Measurements from ENCODE around the gene COX4I1.

The COX4I1 gene

DNA sequence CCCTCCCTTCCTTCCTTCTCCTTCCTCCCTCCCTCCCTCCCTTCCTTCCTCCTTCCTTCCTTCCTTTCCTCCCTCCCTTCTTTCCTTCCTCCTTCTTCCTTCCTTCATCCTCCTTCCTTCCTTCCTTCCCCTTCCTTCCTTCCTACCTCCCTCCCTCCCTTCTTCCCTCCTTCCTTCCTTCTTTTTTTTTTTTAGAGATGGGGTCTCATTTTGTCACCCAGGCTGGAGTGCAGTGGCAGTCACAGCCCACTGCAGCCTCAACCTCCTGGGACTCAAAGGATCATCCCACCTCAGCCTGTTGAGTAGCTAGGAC, 44.6 kb downstream of the COX4I1 start:
- DNase-seq = no peak

DNA sequence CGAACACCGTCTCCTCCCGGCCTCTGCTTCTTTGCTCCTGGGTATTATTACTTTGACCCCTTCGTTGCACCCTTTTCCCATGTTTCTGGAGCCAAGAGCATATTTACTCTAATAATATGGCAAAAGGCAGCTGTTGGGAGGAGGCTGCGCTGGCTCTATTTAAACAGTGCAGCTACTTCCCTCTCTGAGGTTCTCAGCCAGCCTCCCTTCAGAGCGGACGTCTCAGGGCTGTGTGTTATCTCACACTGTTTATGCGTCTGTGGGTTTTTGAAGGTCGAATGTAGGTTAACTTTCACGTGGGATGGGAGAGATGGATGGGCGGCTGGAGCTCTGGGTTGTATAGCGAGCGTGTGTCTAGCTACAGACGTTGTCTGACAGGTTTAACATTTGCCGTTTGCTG, 45.3 kb downstream of the COX4I1 start:
- no peak for DNase-seq

DNA sequence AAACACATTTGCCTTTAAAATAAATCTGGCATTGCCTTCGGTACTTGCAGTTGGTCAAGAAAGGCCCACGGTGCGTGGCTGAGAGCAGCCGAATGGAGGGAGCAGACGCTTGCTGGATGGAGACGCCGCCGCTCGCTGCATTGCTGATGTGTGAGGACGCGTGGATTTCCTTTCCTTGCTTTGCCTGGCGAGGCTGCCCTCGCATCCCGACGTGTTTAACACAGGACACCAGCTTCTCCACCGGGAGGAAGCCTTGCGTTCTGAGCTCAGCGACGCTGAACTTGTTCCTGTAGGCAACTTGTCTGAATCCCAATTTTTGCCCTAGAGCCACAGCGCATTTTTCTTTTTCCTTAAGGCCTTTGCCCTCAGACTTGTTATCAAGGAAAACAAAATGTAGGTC, 45.8 kb downstream of the COX4I1 start:
- no peak for DNase-seq

DNA sequence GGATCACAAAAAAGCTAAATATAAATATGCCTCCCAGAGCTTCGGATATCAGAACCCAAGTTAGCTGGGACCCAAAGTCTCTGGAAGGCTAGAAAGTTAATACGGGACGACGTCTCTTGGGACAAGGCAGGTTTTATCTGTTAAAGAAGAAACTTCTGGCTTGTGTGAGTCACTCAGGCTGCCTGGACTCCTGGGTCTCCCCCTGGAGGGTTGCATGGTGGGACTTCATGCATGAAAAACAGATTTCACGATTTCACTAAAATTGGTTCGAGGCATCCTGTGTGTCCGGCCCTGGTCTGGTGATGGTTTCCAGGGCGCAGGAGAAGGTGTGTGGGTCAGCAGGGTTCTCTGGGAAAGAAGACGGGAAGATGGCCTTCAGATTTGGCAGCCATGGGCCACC, 47.0 kb downstream of the COX4I1 start:
- no peak for DNase-seq

DNA sequence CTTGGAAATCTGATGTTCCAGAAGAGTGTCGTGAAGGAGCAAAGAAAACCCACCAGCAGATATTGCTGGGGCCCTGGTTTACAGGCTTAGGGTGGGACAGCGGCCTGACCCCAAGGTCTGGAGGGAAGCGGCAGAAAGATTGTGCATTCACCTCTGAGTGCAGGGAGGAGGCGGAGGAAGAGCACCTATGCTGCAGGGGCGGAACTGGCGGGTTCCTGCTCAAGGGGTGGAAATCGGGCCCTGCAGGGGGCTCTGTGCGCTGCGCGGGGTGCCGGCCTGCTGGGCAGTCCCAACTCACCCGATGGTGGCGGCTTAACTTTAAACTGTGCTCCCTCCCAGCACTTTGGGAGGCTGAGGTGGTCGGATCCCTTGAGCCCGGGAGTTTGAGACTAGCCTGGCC, 47.5 kb downstream of the COX4I1 start:
- no peak for DNase-seq

DNA sequence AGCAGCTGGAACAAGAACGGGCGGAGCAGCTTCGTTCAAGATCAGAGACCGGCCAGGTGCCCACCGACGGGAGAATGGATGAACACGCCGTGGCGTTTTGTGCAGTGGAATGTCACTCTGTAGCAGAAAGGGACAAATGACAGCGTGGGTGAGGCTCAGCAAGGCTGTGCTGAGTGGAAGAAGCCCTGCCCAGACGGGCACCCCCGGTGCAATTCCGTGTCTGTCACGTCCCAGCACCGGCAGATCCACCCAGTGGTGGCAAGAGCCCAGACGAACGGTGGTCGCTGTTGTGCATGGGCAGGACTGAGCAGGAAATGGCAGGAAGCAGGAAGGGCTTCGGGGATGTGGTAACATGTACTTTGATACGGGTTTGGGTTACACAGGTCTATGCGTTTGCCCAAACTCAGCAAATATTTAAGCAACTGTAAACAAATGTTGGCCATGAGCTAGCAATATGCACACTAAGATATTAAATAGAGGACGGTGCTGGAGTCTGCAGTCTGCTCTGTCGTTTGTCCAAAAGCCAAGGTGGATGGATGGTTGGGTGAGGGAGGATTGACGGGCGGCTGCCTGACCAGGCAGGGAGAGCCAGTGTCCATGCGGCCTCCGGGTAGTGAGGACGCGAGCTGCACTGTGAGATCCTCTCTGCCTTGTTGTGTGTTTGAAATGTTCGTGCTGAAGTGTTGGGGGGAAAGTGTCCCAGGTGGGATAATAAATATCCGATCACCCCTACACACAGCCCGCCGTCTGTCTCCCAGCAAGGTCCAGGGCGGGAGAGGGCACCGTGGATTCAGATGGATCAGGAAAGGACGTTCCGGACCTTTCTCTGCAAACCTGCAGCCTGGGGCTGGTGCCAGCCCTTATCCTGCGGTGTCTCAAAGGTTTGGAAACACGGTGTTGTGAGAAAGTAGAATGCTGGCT, 48.4 kb downstream of the COX4I1 start:
- no peak for DNase-seq

DNA sequence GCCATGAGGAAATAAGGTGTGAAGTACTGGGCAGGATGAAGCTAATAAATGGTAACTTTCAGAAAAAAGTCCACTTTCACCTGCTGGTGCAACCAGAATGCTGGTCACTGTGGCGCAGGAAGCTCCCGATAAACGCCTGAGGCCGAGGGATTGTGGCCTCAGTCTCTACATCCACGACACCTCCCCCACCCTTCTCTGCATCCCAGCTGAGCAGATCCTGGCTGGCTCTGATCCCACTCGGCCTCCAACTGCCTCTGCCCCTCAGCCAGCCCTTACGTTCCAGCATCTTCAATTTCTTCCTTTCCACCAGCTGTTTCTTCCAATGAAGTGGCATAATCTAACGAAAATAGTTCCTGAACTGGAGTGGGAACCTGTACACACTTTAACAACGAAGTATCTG, 49.5 kb downstream of the COX4I1 start:
- no peak for DNase-seq

DNA sequence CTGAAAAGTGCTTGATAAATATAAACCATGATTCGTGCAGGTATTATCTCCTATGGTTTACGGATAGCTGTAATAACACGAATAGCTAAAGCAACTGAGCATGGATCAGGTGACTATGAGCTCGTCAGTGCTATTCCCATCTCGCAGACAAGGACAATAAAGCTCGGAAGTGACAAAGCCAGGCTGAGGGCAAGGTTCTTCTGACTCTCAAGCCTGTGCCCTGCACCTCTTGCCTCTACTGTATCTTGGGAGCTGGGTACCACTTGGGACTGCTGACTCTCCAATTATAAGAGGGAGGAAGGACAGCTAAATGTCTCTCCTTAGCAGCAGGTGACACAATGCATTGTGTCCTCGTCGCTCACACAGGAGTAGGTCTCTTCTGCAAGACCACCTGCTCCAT, 49.9 kb downstream of the COX4I1 start:
- no peak for DNase-seq

DNA sequence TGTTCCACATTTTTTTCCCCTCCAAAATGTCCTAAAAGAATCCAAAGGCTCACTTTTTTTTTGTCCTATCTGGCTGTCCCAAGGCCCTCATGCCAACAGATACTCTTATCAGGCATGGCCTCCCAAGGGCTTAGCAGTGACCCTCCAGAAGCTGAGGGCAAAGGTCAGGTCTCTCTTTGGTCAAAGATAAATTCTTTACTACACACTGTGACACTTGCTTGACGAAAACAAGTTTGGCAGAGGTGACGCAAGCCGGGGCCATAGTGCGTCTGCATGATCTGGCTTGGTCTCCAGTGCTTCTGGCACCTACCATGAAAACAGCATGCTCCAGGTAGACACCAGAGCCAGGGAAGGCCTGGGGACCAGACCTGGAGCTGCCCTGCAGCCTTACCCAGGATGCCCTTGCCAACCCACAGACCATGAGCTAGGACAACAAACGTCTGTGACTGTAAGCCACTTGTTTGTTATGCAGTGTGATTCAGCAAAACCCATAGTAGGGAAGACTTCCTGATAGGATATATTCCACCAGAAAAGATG, 50.9 kb downstream of the COX4I1 start:
- DNase-seq = no peak

DNA sequence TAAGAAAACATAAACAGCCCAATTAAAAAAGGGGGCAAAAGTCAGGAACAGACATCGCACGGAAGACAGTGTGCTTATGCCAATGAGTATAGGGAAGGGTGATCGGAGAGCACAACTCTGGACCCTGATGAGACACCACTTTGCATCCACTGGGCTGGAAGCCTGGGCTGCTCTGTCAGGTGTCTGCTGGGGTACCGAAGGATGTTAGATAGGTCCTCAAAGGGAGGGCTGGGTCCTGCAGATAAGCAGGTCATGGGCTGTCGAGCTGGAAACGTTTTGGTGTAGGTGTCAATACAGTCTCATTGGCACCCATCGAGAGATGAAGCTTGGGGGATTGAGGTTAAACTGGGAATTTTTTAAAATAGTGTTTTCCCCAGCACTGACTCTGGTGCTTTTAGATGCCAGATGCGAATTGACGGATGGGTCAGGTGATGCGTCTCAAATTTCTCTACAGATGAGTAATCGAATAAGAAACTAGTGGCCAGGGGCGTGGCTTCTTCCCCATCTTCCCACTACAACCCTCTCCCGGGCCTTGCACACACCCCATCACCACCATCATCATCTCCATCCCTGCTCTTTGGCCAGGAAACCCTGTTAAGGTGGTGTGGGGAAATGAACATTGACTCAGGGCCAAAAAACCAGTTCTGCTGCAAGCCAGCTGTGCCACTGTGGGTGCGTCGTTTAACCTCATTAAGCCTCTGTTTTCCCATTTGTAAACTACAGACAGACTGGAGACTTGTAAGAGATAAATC, 51.7 kb downstream of the COX4I1 start:
- DNase-seq = no peak

DNA sequence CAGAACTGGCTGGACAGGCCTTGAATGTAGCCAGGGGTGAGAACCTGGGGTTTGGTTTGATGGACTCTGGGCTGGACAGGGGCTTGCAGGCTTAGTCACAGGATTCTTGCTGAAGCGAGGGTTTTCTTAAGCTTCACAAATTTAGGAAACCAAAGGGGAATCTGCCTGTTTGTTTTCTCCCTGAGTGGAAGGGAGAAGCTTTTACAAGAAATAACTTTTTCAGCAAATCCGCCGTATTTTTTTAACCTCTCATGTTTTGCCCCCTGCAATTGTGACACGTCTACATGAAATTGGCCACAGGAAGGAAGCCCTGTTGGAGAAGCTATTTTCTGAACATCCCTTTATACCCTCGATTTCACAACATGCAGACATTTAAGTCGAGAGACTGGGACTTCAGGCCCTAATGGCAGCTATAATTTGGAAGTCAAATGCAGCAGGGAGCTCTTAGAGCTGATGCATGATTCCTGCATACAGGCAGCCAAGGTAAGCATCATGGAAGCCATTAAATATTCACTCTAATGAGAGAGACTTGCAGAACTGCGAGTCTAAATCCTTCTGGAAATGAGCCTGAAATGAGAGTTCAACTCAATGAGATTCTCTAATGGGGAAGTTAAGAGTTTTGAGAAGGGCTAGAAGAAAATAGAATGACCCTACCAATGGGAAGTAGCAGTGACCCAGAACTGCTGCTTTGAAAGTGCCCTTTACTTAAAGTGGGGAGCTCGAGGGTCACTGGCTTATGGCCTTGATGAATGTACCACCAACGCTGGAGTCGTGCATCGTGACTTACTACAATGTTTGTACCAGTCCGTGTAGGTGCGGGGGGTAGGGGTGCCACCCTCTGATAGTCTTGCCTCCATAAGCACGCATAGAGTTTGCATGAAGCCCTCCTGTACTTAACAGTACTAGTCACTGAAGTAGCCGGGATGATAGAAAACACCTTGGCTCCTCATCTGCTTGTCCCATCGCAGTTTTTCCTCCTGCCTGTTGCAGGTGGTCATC, 54.4 kb downstream of the COX4I1 start:
- DNase-seq = no peak

DNA sequence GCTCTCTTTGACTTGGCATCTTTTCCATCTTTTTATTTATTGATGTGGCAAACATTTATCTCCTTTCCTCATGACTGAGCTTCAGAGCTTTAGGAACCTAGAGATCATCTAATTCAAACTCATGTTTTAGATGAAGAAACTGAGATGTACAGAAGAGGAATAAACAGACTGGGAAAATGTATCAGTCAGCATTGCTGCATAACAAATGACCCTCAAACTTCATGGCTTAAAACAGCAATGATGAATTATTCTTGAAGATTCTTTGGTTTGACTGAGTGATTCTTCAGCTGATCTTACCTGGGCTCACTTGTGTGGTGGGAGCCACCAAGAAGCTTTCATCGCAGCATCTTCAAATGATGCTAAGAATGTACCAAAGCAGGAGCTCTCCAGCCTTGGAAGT, 55.4 kb downstream of the COX4I1 start:
- DNase-seq = no peak

DNA sequence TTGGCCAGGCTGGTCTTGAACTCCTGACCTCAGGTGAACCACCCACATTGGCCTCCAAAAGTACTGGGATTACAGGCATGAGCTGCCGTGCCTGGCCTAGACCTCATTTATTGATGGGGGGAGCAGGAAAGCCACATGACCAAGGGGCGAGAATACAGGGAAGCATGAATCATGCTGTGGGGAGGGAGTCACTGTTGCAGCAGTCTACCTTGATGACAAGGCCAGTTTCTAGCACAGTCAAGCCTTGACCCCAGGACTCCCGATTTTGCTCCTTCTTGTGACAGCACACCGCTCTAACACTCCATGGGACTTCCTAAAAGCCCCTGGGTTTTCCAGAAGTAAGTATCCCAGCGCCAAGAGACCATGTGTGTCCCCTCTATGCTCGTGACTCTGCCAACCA, 56.6 kb downstream of the COX4I1 start:
- no peak for DNase-seq

DNA sequence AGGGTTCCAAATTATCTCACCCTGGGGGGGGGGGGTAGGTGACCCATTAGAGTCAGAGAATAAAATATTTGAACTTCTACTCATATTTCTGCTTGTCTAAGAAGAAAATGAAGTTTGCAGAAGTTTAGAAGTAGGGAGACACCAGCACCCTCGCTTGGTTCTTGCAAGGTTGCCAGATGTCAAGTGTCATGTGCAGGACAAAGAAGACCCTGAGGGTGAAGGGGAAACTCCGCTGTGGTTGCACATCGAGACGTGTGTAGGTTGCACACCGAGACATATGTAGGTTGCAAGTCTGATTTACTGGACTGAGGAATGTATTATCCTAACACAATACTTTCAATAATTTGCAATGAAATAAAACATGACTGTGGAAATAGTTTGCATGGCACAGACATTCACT, 57.1 kb downstream of the COX4I1 start:
- no peak for DNase-seq
